GM19351 (cell line): ENCODE data around the gene RAD18.

Experiments used
- ATAC-seq: cut with Tn5 transposase; IDR thresholded peaks from one replicate; pipeline ENCODE4 v1.9.1; 2021; ENCODE audit warnings: mild to moderate bottlenecking, moderate library complexity; ENCODE audit not compliant: unreplicated experiment

Gene RAD18

DNA sequence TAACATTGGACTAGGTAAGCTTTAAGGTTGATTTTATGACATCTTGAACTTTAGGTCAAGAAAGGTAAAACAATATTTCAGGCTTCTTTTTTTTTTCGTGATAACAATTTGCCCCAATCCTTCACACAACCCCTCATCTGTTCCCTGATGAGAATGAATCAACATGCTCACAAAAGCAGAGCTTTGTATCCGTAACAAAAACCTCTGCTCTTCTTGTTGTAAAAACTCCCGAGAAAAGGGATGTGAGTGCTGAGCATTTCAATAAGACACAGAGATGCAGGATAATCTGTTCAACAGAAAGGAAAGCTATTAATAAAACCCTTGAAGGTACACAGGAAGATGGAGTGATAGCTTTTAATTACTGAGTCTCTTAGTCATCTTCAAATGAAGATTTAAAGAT is 94.3 kb downstream of the RAD18 start:
- no peak for ATAC-seq

DNA sequence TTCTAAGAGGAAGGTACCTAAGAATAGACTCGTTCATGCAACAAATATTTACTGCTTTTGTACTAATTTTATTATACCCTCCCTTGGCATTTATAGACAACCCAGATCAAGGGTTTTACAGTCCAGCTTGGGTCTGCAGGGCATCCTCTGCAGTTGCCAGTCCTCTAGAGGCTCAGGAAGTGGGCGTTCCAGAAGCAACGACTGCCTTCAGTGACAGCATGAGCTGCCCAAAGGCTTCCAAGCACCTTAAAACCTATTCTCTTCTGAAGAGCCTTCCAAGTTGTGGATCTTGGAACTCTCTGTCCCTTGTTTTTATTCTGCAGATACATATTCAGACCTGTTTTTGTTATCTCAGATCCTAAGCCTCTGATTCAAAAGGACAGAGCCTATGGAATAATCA is 95.6 kb downstream of the RAD18 start:
- no peak for ATAC-seq

DNA sequence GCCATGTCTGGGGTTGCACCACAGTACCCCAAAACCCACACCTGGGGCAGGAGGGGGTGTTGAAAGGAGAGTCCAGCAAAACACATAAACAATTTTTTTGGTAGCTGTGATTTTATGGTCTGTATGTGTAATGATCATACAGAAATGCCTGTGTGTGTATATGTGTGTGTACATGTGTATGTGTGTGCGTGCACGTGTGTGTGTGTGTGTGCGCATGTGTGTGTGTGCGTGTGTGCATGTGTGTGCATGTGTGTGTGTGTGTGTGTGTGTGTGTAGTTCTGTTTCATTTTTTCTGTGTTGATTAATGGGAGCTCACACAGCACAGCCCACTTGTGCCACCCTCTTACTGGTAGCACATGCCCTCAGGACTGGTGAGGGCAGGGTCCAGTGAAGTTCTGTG is 97.6 kb downstream of the RAD18 start:
- ATAC-seq: no peak

DNA sequence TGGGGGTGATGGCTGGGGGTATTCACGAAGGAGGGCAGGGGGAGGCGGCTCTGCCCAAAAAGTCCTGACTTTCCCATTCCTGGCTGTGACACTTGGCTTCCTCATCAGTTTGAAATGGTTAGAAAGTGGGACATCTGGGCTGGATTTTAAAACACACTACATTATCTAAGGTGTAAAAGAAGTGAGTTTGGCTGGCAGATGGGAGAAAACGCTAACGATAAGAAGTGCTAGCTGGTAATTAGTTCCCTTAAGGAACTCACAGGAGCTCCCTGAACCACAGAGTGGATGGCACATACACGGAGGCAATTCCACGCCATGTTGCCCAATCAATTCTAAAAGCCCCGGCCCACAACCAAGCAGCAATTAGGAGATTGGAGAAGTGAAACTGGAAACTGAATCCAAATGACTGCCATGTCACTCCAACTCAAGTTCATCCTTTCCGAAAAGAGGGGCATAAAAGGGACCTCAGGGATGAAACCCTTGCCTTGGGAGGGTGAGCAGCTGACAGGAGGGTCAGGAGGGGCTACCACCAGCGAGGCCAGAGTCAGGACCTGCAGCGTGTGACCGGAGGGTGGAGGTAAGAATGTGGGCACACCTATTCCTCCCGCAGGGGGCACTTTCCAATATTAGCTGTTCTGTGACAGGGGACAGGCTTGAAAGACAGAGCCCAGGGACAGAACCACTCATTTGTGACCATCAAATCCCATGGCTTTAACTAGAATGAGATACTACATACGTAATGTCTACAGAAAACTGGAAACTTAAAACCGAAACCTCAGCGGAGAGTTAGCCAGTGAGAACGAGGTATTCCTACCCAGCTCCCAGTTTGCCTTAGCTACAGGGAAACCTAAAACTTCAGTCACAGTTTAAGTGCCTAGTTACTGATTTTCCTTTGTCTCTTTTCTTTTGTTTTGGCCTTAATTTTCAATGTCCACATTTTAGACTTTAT is 98.6 kb downstream of the RAD18 start:
- peak; percentile 71 for ATAC-seq

DNA sequence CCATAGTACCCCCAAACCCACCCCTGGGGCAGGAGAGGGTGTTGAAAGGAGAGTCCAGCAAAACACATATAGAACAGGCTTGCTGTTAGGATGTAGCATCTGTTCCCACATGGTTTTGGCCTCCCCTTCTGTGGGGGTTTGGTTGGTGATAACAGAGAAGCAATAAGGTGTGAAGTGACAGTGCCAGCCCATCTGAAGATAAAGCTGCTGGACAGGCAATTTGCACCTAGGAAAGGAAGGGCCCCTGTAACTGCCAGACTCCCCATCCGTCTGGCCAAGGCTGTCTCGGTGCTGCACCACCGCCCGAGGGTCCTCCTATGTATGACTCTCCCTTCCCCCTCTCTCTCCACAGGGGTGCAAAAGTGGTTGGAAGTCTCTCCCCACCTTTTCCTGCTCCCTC is 99.4 kb downstream of the RAD18 start:
- ATAC-seq: no peak

DNA sequence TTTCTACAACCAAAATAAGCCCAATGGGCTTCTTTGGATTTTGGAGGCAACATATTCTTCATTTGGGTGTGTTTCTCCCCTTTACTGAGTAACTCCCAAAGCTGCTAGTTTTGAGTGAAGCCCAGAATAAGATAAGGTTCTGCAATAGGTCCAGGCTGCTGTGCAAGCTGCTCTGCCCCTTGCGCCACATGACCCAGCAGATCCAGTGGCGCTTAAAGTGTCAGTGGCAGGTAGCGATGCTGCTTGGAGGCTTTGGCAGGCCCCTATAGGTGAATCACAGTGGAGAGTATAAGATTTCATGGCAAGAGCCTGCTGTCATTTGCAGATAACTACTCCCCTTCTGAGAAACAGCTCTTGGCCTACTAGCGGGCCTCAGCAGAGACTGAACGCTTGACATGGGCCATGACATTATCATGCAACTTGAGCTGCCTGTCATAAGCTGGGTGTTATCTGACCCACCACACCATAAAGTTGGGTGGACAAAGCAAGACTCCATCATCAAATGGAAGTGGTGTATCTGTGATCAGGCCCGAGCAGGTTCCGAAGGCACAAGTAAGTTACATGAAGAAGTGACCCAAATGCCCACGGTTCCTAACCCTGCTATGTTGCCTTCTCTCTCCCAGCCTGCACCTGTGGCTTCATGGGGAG is 105.4 kb downstream of the RAD18 start:
- no peak for ATAC-seq

DNA sequence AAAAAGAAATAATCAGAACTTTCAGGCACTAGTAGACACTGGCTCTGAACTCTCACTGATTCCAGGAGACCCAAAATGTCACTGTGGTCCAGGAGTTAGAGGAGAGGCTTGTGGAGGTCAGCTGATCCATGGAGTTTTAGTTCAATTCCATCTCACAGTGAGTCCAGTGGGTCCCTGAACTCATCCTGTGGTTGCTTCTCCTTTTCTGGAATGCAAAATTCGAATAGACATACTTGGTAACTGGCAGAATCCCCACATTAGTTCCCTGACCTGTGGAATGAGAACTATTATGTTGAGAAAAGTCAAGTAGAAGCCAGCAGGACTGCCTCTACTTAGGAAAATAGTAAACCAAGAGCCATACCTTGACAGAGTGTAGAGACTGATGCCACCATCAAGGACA is 106.6 kb downstream of the RAD18 start:
- no peak for ATAC-seq

DNA sequence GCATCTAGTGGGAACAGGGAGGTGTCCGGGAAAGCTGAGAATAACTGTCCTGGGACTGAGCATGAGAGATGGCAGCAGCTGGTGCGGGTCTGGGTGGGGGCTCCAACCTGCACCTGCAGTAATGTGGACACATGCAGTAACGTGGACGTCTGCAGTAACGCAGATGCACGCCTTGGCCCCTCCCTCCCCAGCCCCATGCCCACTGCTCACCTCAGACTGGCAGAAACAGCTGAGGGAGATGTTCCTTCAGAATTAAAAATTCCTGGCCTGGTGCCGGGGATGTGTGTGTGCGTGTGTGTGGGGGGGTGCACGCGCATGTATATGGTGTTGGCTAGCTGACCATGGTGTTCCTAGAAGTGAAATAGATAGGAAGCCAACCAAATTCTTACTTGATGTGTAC is 107.2 kb downstream of the RAD18 start:
- ATAC-seq: no peak

DNA sequence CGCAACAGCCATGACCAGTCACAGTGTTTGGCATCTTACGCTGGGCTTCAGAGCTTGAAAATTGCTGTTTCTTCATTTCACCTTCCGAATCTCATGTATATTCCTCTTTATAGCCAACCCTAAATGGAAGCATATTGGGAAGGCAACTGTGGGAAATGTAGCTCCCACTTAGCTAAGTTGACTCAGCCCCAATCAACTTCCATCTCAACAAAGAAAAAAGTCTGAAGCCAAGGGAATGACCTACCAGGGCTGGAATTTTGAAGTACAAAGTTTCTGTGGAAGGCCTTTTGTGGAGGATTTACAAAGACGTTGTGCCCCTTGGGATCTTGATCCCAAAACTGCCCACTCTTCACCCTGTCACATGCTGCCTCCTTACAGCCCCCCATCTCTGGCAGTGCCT is 108.6 kb downstream of the RAD18 start:
- no peak for ATAC-seq

DNA sequence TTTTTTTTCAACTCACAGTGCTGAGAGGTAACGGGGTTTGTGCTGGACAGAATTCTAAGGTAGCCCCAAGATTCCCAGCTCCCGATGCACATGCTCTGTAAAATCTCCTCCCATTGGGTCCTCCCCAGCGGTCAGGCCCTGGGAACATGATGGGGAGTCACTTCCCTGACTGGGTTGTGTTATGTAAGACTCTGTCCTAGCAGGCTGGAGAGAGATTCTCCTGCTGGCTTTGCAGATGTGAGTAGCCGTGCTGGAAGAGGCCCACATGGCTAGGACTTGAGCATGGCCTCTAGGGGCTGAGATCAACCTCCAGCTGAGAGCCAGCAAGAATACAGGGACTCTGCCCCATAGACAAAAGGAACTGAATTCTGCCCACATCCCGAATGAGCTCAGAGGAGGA is 110.2 kb downstream of the RAD18 start:
- no peak for ATAC-seq

DNA sequence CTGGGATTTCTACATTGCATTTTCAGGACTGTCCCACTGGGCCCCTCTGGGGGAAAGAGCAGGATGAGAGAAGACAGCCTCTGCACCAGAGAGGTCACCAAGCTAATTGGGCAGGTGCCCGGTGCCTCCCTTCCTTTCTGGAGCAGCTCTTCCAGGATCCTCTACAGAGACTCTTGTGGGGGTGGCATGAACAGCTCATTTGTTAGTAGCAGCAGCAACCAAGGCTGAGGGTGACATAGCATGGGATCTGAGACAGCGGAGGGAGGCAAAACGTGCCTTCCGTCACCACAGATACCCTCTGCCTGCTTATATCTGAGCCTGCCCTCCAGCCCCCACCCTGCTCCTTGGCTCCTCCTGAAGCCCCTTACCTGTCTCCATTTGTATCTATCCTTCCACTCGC is 110.8 kb downstream of the RAD18 start:
- no peak for ATAC-seq

DNA sequence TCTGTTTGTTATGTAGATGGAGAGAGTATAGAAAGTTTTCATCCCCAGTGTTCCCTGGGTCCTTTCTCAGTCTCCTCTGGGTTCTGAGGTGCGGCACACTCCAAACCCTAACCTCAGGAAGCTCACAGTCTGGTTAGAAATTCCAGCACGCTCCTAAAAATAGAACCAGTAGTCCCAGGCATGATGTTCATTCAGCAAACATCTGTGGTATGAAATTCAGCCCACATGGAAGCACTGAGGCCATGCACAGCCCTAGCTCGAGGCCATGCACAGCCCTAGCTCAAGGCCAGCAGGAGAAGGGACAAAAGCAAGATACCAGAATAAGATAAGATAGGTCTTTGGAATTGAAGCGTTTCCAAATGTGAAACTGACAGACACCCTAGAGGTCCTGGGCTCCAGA is 111.6 kb downstream of the RAD18 start:
- ATAC-seq: no peak

DNA sequence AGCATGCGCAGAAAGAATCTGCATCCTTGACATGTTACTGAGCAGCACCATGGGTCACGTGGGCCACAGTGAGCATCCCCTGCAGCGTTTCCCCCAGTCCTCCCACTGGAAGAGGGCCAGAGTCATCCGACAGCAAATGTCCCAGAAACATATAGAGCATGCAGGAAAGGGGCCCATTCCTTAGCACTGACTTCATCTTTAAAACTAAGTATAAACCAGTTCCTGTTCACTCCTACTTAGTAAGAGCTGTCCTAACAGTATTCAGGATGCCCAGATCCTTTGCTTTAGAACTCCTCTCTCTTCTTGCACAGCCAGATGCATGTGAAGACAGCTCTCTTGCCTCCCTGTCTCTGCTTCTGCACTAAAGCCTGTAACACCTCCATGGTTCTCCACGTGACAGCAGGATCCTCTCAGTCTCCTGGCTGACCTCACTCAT is 114.6 kb downstream of the RAD18 start:
- no peak for ATAC-seq

DNA sequence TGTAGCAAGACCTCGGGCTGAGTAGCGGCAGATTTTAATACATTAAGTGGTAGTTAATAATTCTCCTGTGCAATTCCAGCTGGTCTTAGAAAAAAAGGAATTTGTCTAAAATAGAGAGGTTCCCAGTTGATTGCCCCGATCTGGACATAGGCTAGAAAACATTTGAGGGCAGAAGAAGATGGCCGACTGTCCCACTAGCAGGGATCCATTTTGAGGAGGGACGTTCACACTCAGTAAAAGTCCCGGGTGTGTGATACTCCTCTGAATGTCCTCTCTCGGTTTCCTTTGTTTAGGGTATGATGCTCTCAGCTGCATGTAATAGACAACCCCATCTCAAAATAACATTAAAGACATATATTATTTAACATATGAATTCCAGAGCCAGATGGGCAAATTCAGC is 116.0 kb downstream of the RAD18 start:
- ATAC-seq: no peak

DNA sequence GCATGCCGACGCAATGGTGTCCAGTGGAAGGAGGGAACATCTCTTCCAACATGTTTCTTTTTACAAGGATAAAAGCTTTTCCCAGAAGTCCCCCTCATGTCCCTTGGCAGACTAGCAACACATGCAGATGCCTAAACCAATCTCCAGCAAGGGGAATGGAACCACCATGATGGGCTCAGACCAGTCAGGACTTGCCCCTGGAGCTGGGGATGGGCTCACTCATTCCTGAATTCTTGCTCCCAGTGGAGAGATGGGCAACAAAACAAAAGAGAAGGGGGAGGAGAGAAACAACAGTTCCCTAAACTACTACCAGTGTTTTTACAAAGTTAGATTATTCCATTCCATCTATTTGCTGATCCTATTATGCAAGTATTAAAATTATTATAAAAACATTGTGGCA is 117.1 kb downstream of the RAD18 start:
- ATAC-seq: no peak

DNA sequence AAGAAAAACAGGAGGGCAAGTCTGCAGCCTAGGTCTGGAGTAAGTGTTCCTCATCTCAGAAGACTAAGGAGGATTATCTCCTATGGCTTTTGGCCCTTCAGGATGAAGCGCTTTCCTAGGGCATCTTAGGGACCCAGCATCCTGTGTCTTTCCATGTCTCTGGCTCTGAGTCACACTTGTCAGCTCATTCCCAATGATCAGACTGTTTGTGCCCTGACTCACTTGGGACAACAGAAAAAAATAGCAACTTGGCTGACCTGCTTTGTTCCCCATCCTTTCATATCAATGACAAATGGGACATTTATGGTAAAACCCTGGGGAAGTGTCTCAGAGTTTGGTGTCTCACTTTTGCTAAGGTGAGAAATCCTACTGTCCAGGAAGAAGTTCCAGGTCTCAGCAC is 117.6 kb downstream of the RAD18 start:
- no peak for ATAC-seq

DNA sequence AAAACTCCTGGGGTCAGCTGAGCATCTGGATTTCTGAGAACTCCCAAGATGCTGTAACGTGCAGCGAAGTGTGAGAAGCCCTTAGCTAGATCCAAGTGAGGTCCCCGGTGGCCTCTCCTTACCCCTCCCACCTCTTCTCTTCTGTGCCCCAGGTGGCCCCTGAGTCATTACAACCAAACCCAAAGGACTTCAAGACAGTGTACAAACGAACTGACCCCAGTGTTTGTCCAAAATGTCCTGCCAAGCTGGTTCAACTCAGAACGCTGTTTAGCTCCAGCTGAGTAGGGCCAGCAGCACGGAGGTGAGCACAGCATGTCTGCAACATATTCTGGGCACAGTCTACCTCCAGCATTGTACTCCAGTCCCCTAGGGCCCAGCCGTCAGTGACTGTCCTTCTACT is 119.9 kb downstream of the RAD18 start:
- no peak for ATAC-seq

DNA sequence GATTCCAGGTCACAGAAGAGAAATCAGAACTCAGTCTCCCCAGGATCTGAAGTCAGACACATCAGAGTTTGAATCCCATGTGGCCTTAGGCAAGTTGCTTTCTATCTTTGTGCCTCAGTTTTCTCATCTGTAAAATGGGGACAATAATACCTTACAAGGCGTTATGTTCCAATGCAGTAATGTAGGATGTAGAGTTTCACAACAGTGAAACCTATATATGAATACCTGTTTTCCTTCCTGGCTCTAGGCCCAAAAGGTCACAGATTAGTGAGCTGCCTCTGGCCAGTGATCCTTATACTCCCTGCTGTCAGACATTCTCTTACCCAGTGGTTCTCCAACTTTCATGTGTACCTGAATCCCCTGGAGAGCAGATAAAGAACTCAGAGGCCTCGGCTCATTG is 121.0 kb downstream of the RAD18 start:
- ATAC-seq: no peak

DNA sequence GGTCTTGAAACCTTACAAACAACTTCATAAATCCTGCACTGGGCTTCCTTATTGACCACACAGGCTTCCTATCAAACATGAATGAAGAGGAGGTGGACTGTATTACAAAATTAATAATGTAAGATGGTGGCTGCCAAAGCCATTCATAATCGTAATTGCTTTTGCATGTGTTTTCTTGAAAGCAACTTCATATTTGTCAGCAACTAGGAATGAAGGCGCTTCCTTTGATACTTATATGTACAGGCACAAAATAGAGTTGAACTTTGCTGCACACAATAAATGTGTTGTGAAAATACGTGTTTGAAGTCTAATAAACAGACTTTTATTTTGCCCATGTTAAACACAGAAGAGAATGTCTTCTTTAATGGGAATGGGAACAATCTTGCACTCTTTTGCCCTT is 121.8 kb downstream of the RAD18 start:
- ATAC-seq: no peak

DNA sequence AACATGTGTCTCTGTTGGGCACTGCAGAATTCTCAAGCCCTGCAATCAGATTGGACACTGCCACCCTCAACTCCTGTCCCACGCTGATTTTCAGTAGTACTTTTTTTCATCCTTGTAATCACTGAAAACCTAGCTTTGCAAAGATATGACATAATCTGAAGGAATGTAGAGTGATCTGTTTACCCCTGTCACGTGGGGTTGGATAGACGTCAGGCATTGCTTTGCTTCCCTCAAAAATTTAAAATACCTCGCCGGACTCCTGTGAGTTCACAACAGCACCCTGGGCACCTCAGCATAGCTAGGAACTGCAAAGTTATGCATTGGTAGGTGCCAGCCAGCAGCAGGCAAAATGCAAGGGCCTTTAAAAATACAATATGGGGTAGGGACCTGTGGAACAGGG is 122.7 kb downstream of the RAD18 start:
- ATAC-seq: no peak

DNA sequence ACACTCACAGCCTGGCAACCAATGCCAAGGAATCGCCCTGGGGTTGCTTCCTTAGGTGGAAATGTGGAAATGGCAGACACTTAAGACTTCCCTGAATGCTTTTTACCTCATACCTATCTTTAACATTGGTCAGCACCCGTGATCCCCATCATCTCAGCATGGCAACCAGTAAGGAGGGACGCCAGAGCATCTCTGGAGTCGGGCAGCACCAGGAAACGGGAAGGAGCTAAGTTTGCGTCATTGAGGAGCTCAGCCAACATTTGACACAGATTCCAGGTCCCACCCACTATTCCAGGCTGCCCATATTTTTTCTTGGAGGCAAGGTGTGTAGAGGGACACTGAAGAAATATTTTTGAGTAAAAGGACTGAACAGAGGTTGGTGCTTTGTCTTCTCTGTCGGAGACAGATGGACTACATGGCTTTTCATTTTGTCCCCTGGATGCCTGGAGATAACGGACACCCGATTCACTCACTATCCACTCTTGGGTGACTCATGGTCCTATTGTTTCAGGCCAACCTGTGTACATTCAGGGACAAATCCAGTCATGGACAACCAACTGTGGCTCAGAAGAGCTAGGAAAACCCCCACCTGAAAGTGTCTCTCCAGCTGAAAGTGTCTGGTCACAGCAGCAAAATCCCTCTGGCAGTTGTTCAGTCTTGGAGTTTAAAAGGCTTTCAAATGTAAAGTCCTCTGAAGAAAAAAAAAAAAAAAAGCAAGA is 123.5 kb downstream of the RAD18 start:
- ATAC-seq: no peak
